Stimulated activated CD8-positive, alpha-beta memory T cell treated with anti-CD3 and anti-CD28 coated beads, Interleukin-4, amount 100 ng/mL, for 4 hours (primary cell): ENCODE results near the gene FOXB1.

Experiments
- DNase-seq, 2 donors: peaks; one replicate each; pipeline ENCODE4 v3.0.0-alpha.2; 2020; ENCODE audit warnings: low read depth in 2 of 2, low spot score in 1 of 2

The FOXB1 gene

GRCh38 chr15:60017538-60018520, 13.7 kb downstream of the FOXB1 start:
- DNase-seq, result no peak

DNA sequence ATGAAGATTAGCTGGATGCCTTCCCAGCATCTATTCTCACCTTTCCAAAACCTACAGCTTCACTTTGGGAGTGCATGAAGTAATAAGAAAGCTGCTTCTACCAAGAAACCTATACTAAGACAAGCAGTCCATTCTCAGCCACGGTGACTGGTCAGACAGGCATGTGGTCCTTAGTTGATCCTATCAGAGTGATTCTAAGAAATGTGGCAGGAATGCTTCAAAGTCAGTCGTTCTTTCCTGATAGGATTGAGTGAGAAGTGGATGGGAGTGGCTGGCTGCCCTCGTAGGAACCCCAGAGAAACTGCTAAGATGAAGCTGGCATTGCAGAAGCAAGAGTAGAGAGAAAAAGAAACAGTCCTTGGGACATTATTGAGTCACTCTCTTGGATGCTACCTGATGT, 16.6 kb downstream of the FOXB1 start:
- no peak for DNase-seq

- no peak for DNase-seq
Observed at GRCh38 chr15:60021589-60022378, 17.7 kb downstream of the FOXB1 start.

- no peak for DNase-seq
Observed at GRCh38 chr15:60022379-60022741, 18.2 kb downstream of the FOXB1 start.

DNA sequence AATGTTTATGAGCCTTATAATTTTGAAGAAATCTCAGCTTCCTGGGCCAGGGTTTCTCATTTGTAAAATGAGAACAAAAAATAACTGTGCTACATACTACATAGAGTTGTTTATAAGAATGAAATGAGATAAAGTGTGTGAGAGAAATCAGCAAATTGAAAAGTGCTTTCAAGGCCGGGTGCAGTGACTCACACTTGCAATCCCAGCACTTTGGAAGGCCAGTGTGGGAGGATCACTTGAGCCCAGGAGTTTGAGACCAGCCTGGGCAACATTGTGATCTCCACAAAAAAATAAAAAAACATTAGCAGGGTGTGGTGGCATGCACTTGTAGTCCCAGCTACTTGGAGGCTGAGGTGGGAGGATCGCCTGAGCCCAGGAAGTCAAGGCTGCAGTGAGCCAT, 22.4 kb downstream of the FOXB1 start:
- DNase-seq, result no peak

- no peak for DNase-seq
Observed at GRCh38 chr15:60035344-60035743, 31.2 kb downstream of the FOXB1 start.

- no peak for DNase-seq
Observed at GRCh38 chr15:60039316-60039715, 35.2 kb downstream of the FOXB1 start.

DNA sequence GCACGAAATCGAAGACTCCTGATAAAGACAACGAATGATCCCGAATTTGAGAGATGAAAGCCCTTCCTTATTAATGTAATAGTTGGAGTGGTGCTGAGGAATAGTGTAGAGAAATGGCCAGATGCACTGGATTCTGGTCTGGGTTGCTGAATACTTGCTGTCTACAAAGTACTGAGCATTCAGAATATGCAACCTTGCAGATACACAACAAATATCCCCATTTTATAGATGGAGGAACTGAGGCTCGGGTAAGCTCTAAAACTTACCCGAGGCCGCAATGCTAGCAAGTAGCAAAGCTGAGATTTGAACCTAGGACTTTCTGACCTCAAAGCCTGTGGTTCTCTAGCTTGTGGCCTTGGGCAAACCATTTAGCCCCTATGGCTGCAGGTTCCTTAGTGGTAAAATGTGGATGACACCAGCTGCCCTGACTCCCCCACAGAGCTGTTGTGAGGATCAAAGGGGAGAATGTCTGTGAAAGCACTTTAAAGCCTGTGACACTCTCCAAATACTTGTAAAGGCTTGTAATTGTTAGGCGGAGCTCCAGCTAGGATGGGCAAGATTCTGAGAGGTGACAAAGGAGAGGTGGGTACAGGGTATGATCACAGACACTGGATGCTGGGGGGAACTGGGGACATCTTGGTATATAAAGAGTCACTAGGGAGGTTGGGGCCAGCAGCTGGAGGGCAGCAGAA, 39.8 kb downstream of the FOXB1 start:
- DNase-seq, result no peak

- DNase-seq, result no peak
Observed at GRCh38 chr15:60044636-60045270, 40.6 kb downstream of the FOXB1 start.

DNA sequence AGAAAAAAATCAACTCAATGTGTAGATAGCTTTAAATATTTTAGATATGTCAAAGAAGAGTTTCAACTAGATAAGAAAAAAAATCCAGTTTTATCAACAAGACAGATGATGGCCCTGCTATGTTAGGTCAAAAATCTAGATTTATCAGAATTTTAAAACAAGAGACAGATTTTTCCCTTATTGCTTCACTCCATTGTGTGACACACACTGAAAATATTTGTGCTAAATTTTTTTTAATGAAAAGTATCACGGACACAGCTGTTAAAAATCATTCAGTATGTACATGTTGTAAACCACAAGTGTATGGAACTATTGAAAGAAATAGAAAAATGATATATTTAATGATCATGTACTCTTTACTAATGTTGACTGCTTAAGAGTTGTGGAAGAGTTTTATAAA, 43.6 kb downstream of the FOXB1 start:
- DNase-seq, result no peak

DNA sequence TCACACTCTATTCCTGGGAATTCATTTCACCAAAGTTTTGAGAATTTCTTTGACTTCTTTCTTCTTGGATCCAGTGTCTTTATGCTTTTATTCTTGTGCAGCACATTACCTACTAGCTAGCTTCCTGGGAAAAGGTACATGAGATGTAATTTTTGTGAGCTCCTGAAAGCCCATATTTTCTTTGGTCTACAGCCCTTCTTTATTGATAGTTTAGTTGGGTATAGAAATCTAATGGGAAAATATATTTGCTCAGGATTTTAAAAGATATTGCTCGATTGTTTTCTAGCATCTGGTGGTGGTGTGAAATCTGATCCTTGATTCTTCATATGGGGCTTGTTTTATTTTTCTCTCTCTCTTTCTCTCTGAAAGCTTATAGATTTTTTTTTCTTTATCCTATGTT, 45.8 kb downstream of the FOXB1 start:
- DNase-seq, result no peak

DNA sequence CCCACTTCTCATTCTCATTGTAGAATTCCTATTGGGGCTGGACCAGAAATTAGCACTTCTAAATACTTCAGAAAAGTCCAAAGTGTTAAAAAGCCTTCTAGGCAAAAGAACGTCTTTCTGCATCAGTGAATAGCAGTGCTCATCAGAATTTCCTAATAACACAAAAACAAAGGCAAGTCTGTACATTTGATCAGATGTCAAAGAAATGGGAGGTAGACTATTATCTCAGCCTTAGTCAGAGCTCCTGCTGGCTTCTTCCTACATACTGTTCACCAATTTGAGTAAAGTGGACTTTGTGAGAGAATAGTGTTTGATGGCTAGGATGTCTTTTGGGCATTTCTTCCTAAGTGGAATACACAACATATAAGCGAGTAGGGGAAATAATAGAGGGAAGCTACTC, 48.7 kb downstream of the FOXB1 start:
- DNase-seq, result no peak

GRCh38 chr15:60054472-60054871, 50.4 kb downstream of the FOXB1 start:
- no peak for DNase-seq
